GM23338 (cell line): Measurements from ENCODE around the gene PRKAA2.

Experiments used
- CTCF ChIP-seq, 2 experiments: fragments of 200-600 bp in 1 of 2; sonication (generic) in 1 of 2; conservative IDR thresholded peaks; 2 replicates each; pipeline versions ENCODE4 v1.5.1 to v1.6.1; 2016 to 2017; ENCODE audit warnings: antibody characterized with exemption in 2 of 2, low read depth in 2 of 2, mild to moderate bottlenecking in 2 of 2, moderate library complexity in 1 of 2
- ETS1 ChIP-seq: IDR thresholded peaks from 2 replicates; pipeline ENCODE4 v1.6.1; 2016; ENCODE audit warnings: antibody characterized with exemption
- EZH2 ChIP-seq: fragments of 200-600 bp; sonication (generic); IDR thresholded peaks from one replicate; pipeline ENCODE4 v1.8.0; 2017; ENCODE audit warnings: antibody characterized with exemption, mild to moderate bottlenecking, low read depth; ENCODE audit not compliant: unreplicated experiment
- EZH2phosphoT487 ChIP-seq: fragments of 200-600 bp; sonication (generic); IDR thresholded peaks from one replicate; pipeline ENCODE4 v1.8.1; 2018; ENCODE audit warnings: antibody characterized with exemption; ENCODE audit not compliant: unreplicated experiment
- JUNB ChIP-seq: IDR thresholded peaks from one replicate; pipeline ENCODE4 v1.6.1; 2016; ENCODE audit warnings: antibody characterized with exemption; ENCODE audit not compliant: unreplicated experiment
- POLR2AphosphoS5 ChIP-seq: IDR thresholded peaks from 2 replicates; pipeline ENCODE4 v1.6.1; 2016; ENCODE audit warnings: antibody characterized with exemption, low read depth
- REST ChIP-seq: IDR thresholded peaks from one replicate; pipeline ENCODE4 v1.6.1; 2018; ENCODE audit warnings: antibody characterized with exemption; ENCODE audit not compliant: unreplicated experiment
- STAT1 ChIP-seq: IDR thresholded peaks from one replicate; pipeline ENCODE4 v1.6.1; 2016; ENCODE audit warnings: antibody characterized with exemption; ENCODE audit not compliant: unreplicated experiment
- ZNF462 ChIP-seq: fragments of 250-450 bp; sonication (Bioruptor Pico); IDR thresholded peaks from 2 replicates; pipeline ENCODE4 v1.5.0; 2020; ENCODE audit warnings: mild to moderate bottlenecking, moderate library complexity

- TF ChIP-seq REST = no peak
- no peak for TF ChIP-seq CTCF (conservative IDR thresholded peaks at IDR 0.05; ENCODE audit: low read depth in 2 of 2)
- TF ChIP-seq POLR2AphosphoS5 = no peak
- no peak for TF ChIP-seq EZH2
- no peak for TF ChIP-seq EZH2phosphoT487
- no peak for TF ChIP-seq STAT1
- no peak for TF ChIP-seq ETS1
- no peak for TF ChIP-seq JUNB
- TF ChIP-seq ZNF462 (CRISPR knock-in tag) = no peak
These were observed 1.5 kb downstream of the PRKAA2 start for GRCh38 chr1:56646611-56647010.
